ENCODE results near the gene S100A11. TPM values are rescaled to one million over a fixed set of nuclear protein-coding genes. Genes with fewer than 3 reads are reported as not detected.

The S100A11 gene
- total RNA-seq, 1 donor from 2014 or later: 358 TPM

DNA sequence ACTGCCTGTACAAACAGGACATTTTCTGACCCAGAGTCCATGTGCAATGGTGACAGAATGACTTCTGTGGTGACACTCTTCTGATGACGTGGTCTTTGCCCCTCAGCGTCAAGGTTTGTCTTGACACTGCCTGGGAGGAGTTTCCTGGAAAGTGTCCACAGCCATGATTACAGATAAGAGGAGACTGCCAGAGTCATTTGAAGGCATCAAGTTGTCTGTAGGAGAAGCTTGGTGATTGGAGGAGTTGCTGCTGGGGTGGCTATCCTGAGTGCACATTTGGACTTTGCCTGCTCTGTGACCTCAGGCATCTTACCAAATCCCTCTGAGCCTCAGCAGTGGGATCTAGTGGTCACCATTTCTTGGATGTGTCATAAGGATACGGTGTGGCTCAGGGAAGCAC lies 34.3 kb upstream of the S100A11 start:
- Mint-ChIP-seq H3K4me1 (no peaks in the 10 kb centered on the region), H3K27me3 (ENCODE audit: low read depth) (no peaks in the 10 kb centered on the region)

DNA sequence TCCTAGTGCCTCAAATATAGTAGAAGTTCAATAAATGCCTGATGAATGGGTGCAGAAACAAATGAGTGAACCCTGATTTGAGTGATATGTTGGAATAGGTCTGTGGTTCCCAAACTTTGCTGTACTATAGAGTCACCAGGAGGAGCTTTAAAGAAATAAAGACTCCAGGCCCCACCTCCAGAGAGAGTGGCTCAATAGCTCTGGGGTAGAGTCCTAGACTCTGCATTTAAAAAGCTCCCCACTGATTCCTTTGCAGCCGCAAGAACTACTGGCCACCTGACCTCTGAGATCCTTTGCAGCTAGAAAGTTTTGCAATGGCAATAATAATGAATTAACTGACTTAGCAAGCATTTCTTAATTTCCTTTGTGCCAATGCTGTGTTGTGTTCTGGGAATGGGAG lies 31.1 kb upstream of the S100A11 start:
- peaks cover 33% of the 10 kb centered on the region for H3K9me3 Mint-ChIP-seq
- no peak overlapping the region for H3K27ac Mint-ChIP-seq
- no peak for DNase-seq (ENCODE audit: low spot score in 2 of 2, unreplicated experiment in 2 of 2)
- no peaks in the 10 kb centered on the region for H3K27me3 Mint-ChIP-seq (ENCODE audit: low read depth)
- TF ChIP-seq, protein P1, sequence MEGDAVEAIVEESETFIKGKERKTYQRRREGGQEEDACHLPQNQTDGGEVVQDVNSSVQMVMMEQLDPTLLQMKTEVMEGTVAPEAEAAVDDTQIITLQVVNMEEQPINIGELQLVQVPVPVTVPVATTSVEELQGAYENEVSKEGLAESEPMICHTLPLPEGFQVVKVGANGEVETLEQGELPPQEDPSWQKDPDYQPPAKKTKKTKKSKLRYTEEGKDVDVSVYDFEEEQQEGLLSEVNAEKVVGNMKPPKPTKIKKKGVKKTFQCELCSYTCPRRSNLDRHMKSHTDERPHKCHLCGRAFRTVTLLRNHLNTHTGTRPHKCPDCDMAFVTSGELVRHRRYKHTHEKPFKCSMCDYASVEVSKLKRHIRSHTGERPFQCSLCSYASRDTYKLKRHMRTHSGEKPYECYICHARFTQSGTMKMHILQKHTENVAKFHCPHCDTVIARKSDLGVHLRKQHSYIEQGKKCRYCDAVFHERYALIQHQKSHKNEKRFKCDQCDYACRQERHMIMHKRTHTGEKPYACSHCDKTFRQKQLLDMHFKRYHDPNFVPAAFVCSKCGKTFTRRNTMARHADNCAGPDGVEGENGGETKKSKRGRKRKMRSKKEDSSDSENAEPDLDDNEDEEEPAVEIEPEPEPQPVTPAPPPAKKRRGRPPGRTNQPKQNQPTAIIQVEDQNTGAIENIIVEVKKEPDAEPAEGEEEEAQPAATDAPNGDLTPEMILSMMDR (IDR thresholded peaks at IDR 0.05; ENCODE audit: unreplicated experiment): no peak
- no peak overlapping the region for H3K4me3 Mint-ChIP-seq
- H3K36me3 Mint-ChIP-seq: no peaks in the 10 kb centered on the region
- no peaks in the 10 kb centered on the region for H3K4me1 Mint-ChIP-seq

More for the DNA sequence above, 34.3 kb upstream of the S100A11 start:
- TF ChIP-seq, protein P1 (IDR thresholded peaks at IDR 0.05; ENCODE audit: unreplicated experiment): no peak
- Mint-ChIP-seq H3K4me3 (no peak overlapping the region), H3K27ac (no peak overlapping the region), H3K36me3 (no peaks in the 10 kb centered on the region), H3K9me3 (peaks cover 30% of the 10 kb centered on the region)
- DNase-seq (ENCODE audit: low spot score in 2 of 2, unreplicated experiment in 2 of 2): no peak

DNA sequence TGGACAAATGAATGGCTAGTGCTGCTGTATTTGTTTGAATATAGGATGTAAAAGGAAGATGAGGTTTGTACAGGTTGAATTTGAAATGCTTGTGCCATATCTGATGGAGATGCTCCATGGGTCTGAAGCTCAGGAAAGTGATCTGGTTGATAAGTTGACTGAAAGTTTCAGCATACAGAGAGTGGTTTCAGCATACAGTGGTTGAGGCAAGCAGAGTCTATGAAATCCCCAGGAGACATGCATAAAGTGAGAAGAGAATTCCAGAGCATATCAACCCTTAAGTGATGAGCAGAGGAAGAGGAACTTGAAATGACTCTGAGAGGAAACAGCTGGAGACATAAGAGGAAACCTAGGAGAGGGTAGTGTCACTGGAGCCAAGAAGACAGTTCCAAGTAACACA lies 30.3 kb upstream of the S100A11 start:
- no peak overlapping the region for H3K4me3 Mint-ChIP-seq

DNA sequence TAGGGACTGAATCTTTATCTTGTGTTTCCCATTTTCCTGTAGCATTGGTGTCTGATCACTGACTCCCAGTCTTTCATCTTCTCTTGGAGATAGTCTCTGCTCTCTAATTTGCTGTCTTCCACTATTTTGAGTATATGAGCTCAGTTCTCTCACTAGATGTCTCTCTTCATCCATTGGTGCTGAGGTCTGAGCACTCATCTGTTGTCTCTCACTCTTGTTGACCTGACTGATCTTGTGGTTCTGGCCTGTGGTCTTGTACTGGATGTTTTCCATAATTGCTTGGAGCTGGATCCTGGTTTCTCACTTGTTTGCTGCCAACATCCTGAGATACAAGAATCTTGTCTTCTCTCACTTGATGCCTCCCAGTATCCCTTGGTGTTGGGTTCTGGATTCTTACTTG lies 25.1 kb upstream of the S100A11 start:
- Mint-ChIP-seq H3K9me3 (peaks cover 20% of the 10 kb centered on the region), H3K27ac (no peak overlapping the region), H3K4me1 (no peaks in the 10 kb centered on the region), H3K4me3 (no peak overlapping the region), H3K36me3 (no peaks in the 10 kb centered on the region), H3K27me3 (ENCODE audit: low read depth) (peaks cover 7% of the 10 kb centered on the region)
- DNase-seq (ENCODE audit: low spot score in 2 of 2, unreplicated experiment in 2 of 2): no peak
- TF ChIP-seq, protein P1 (IDR thresholded peaks at IDR 0.05; ENCODE audit: unreplicated experiment): no peak

More for the DNA sequence above, 30.3 kb upstream of the S100A11 start:
- TF ChIP-seq, protein P1 (IDR thresholded peaks at IDR 0.05; ENCODE audit: unreplicated experiment): no peak
- DNase-seq (ENCODE audit: low spot score in 2 of 2, unreplicated experiment in 2 of 2): no peak
- Mint-ChIP-seq H3K36me3 (no peaks in the 10 kb centered on the region), H3K9me3 (peaks cover 32% of the 10 kb centered on the region), H3K27me3 (ENCODE audit: low read depth) (no peaks in the 10 kb centered on the region), H3K4me1 (no peaks in the 10 kb centered on the region), H3K27ac (no peak overlapping the region)

DNA sequence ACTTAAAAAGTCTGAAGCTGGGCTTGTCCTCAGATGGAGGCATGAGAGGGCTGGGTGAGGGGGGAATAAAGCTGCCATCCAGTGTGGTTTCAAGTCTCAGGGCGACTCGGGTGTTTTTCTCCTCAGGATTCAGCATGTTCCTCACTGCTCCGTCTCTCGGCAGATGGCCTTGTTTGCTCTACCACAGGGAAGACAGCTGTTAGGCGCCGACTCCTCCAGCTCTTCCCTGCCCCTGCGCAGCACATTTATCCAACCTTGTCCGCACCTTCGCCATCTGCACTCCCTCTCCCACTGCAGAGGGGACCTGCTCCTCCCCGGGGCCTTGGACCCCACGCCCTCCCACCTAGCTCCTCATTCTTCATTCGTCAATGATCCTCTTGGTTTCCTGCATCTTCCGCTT lies 16.6 kb upstream of the S100A11 start:
- Mint-ChIP-seq H3K4me1 (peaks cover 8% of the 10 kb centered on the region), H3K27me3 (ENCODE audit: low read depth) (peaks cover 44% of the 10 kb centered on the region), H3K9me3 (no peaks in the 10 kb centered on the region), H3K27ac (no peak overlapping the region), H3K4me3 (no peak overlapping the region), H3K36me3 (no peaks in the 10 kb centered on the region)
- TF ChIP-seq, protein P1 (IDR thresholded peaks at IDR 0.05; ENCODE audit: unreplicated experiment): no peak
- DNase-seq (ENCODE audit: low spot score in 2 of 2, unreplicated experiment in 2 of 2): no peak

DNA sequence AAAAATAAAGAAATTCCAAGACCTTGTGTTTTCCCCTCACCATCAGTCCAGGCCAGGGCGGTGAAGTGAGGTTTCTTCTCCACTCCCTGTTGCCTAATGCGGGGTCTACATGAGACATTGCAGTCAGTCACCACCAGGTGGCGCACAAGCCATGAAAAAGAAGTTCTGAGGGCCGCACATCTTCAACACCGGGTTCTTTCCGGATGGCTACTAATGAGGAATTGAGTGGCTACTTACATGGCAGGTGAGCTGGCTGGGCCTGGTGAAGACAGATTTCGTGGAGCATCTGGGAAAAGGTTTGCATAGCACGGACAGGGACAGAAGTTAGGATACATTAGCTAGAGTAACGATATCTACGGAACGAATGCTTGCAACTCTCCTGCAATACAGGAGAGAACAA lies 15.8 kb upstream of the S100A11 start:
- Mint-ChIP-seq H3K27me3 (ENCODE audit: low read depth) (peaks cover 38% of the 10 kb centered on the region), H3K4me3 (no peak overlapping the region), H3K27ac (no peak overlapping the region), H3K9me3 (no peaks in the 10 kb centered on the region), H3K4me1 (peaks cover 16% of the 10 kb centered on the region), H3K36me3 (no peaks in the 10 kb centered on the region)
- DNase-seq (ENCODE audit: low spot score in 2 of 2, unreplicated experiment in 2 of 2): peak; percentile 60 to 87
- TF ChIP-seq, protein P1 (IDR thresholded peaks at IDR 0.05; ENCODE audit: unreplicated experiment): peak; percentile 97

All from mesothelial cell of epicardium (in vitro differentiated cells).